Type B pancreatic cell (in vitro differentiated cells): Measurements from ENCODE around the gene MAD1L1. TPM values are rescaled to one million over a fixed set of nuclear protein-coding genes. Genes with fewer than 3 reads are reported as not detected.

Experiments
- DNase-seq: peaks from one replicate; pipeline ENCODE4 v3.0.0; 2021; ENCODE audit warnings: mixed read lengths; ENCODE audit not compliant: unreplicated experiment; ENCODE audit errors: extremely low spot score
- H3K27ac Mint-ChIP-seq: 2 replicates; pipeline ENCODE4 v1.8.0; 2021; ENCODE audit warnings: mild to moderate bottlenecking, mixed read lengths
- H3K27me3 Mint-ChIP-seq: 2 replicates; pipeline ENCODE4 v1.8.0; 2021; ENCODE audit warnings: mixed read lengths
- H3K36me3 Mint-ChIP-seq: 2 replicates; pipeline ENCODE4 v1.8.0; 2021; ENCODE audit warnings: mixed read lengths
- H3K4me1 Mint-ChIP-seq: one replicate; pipeline ENCODE4 v1.8.0; 2021; ENCODE audit warnings: mixed read lengths; ENCODE audit not compliant: unreplicated experiment
- H3K4me3 Mint-ChIP-seq: 2 replicates; pipeline ENCODE4 v1.8.0; 2021; ENCODE audit warnings: mild to moderate bottlenecking, mixed read lengths
- H3K9me3 Mint-ChIP-seq: 2 replicates; pipeline ENCODE4 v1.8.0; 2021; ENCODE audit warnings: mixed read lengths
- total RNA-seq: library from RNA; stranded (reverse); gene quantifications from 2 replicates; pipeline ENCODE4 v1.2.1, GENCODE V29; 2021; ENCODE audit warnings: low replicate concordance
- TF ChIP-seq, protein P1 (sequence below): fragments of 200-600 bp; sonication (generic); conservative IDR thresholded peaks from 2 replicates; pipeline ENCODE4 v1.5.0; 2021; ENCODE audit warnings: antibody characterized with exemption, mild to moderate bottlenecking

Gene MAD1L1
- total RNA-seq, 1 donor from 2014 or later, result 40.7 TPM

DNA sequence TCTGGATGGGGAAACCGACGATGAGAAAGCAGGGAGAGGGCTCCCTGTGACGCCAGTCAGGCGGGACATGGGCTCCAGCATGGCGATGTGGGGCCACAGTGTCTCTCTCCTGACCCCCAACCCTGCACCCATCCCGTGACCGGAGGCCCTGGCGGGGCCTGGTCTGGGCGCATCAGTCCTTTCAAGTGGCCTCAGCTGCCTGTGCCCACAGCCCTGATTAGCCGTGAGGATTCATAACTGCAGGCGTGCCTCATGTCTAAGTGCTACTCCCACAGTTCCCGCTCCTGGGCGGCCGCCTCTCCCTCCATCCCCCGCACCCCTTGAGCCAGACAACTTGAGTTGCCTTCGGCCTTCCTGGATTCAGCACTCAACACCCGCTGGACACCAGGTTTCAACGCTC lies 321.9 kb downstream of the MAD1L1 start:
- Mint-ChIP-seq H3K9me3 (no peaks in the 10 kb centered on the region), H3K27me3 (no peaks in the 10 kb centered on the region), H3K4me1 (peaks cover 8% of the 10 kb centered on the region), H3K36me3 (no peaks in the 10 kb centered on the region), H3K27ac (no peak overlapping the region), H3K4me3 (no peak overlapping the region)
- TF ChIP-seq, protein P1, sequence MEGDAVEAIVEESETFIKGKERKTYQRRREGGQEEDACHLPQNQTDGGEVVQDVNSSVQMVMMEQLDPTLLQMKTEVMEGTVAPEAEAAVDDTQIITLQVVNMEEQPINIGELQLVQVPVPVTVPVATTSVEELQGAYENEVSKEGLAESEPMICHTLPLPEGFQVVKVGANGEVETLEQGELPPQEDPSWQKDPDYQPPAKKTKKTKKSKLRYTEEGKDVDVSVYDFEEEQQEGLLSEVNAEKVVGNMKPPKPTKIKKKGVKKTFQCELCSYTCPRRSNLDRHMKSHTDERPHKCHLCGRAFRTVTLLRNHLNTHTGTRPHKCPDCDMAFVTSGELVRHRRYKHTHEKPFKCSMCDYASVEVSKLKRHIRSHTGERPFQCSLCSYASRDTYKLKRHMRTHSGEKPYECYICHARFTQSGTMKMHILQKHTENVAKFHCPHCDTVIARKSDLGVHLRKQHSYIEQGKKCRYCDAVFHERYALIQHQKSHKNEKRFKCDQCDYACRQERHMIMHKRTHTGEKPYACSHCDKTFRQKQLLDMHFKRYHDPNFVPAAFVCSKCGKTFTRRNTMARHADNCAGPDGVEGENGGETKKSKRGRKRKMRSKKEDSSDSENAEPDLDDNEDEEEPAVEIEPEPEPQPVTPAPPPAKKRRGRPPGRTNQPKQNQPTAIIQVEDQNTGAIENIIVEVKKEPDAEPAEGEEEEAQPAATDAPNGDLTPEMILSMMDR, result no peak
- DNase-seq, result no peak

DNA sequence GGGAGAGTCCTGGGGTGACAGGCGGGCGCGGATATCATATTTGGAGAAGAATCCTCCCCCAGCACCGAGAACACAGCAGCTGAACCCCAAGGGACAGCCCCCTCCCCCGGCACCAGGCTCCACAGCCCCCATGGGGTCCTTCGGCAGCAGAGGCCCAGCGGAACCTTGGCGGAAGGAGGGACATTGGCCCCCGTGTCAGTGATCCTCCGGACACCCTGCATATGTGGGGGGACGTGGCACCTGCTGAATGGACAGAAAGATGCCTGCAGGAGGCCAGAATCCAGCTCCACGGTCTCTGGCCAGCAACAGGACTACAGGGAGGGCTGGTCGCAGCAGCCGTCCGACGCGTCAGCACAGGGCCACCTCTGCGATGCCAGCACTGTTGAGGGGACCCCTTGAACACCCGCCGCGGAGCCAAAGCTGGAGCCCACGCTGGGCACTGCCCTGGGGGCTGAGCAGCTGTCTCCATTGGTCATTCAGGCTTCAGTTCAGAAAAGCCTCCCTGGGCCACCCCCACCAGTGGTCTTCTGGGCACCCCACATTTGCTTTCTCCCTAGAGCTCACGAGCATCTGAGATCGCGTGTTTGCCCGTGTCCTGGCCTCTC lies 322.6 kb downstream of the MAD1L1 start:
- H3K4me3 Mint-ChIP-seq, result no peak overlapping the region
- peaks cover 8% of the 10 kb centered on the region for H3K4me1 Mint-ChIP-seq
- H3K36me3 Mint-ChIP-seq, result no peaks in the 10 kb centered on the region
- no peaks in the 10 kb centered on the region for H3K9me3 Mint-ChIP-seq
- H3K27ac Mint-ChIP-seq, result no peak overlapping the region
- TF ChIP-seq, protein P1, result no peak
- H3K27me3 Mint-ChIP-seq, result no peaks in the 10 kb centered on the region
- no peak for DNase-seq

DNA sequence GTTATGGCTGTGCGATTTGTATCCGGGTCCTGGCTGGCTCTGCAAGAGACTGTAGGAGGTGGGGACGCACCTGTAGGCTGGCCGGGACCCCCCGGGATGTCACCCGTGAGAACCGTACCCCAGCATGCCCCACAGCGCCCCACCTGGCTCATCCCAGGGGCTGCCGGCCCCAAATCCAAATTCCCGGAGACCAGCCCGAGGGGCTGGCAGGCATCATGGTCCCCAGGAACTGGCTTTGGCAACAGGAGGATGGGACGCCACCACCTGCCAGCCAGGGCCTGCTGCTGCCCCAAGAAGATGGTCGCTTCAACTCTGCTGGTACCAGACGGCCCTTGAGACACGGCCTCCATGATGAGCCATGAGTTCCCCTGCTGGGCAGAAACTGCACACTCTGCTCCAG lies 323.3 kb downstream of the MAD1L1 start:
- Mint-ChIP-seq H3K4me3 (no peak overlapping the region), H3K27me3 (no peaks in the 10 kb centered on the region), H3K9me3 (no peaks in the 10 kb centered on the region), H3K36me3 (no peaks in the 10 kb centered on the region), H3K27ac (no peak overlapping the region), H3K4me1 (peaks cover 8% of the 10 kb centered on the region)
- TF ChIP-seq, protein P1, result no peak
- no peak for DNase-seq

DNA sequence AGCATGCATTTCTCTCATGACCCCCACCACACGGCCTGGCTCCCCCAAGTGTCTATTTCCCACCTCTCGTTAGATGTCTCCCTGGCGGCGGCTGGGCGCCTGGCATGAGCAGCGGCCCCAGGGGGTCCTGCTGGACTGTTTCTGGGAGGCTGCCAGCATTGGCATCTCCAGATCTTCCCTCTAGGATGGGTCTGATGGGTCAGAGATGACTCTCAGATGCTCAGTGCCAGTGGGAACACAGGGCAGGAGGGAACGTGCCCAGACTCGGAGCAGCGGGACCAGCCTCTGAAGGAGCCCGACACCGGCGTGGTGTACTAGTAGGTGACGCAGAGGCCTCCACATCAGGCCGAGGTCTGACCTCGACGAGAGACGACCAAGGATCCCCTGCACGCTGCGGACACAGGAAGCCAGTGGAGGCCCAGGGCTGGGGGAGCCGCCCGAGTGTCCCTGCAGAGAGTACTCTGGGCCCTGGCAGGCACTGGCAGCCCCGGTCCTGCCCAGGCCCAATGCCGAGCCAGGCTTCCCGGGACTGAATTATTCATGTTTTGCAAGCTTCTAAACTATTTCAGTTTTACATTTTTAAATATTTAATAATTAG lies 323.8 kb downstream of the MAD1L1 start:
- H3K9me3 Mint-ChIP-seq, result no peaks in the 10 kb centered on the region
- H3K36me3 Mint-ChIP-seq, result no peaks in the 10 kb centered on the region
- no peaks in the 10 kb centered on the region for H3K27me3 Mint-ChIP-seq
- H3K4me3 Mint-ChIP-seq, result no peak overlapping the region
- H3K27ac Mint-ChIP-seq, result no peak overlapping the region
- no peak for DNase-seq
- TF ChIP-seq, protein P1, result no peak
- H3K4me1 Mint-ChIP-seq, result peaks cover 8% of the 10 kb centered on the region

DNA sequence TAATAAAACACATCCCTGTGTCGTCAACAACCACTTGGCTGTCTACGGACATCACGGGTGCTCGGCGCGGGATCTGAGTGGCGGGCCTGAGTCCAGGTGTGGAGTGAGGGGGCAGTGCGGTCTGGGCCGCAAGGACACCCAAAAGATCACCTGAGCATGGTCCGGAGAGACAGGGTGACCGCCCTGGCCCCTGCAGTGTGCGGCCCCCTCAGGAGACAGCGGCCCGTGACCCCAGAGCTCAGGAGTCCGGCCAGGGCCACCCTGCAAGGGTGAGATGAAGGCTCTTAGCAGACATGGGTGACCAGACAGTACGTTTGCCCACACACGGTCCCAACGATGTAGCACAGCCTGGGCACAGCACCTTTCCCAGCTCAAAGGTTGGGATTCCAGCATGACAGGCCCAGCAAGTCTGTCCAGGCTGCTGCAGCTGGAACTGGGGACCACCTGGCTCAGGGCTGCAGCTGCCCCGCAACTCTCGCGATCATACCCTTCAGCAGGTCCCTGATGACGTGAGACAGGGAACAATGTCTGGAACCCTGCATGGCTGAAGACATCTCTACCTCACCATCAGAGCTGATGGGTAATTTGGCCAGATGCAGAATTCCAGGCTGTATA lies 324.9 kb downstream of the MAD1L1 start:
- Mint-ChIP-seq H3K4me3 (no peak overlapping the region), H3K36me3 (no peaks in the 10 kb centered on the region), H3K27me3 (no peaks in the 10 kb centered on the region), H3K9me3 (no peaks in the 10 kb centered on the region), H3K27ac (no peak overlapping the region), H3K4me1 (peaks cover 4% of the 10 kb centered on the region)
- no peak for DNase-seq
- TF ChIP-seq, protein P1, result no peak
